ENCODE results near the gene CSHL1.
"Not testable (repeated sequence)": the region's sequence is repeated elsewhere in the genome, so short reads cannot be mapped to it uniquely, and the experiment has no call there.

CSHL1 gene

DNA sequence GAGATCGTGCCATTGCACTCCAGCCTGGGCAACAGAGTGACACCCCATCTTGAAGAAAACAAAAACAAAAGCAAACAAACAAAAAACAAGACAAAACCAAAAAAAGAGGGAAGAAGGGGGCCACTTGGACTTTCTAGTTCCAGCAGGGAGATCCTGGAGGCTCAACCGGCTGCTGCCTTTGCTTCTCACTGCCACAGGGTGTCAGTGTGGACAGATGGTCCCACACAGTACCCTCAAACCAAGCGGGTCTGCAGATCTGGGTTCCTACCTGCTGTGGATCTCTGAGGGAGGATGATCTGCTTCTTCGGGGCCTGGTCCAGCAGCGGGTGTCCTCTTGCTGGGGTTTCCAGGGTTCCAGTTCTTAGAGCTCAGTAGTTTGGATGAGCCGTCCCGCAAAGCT is 44.4 kb downstream of the CSHL1 start:
- not testable (repeated sequence) for H3K9me3 Mint-ChIP-seq; H3K27me3 Mint-ChIP-seq; H3K4me3 Mint-ChIP-seq; H3K27ac Mint-ChIP-seq (ENCODE audit: low read depth); H3K36me3 Mint-ChIP-seq (ENCODE audit: insufficient read depth); H3K4me1 Mint-ChIP-seq; DNase-seq (ENCODE audit: low spot score in 2 of 2)
- peak; percentile 28 for ATAC-seq (replicated peaks; ENCODE audit: extremely low read depth, poor library complexity, severe bottlenecking)

All from central memory CD8-positive, alpha-beta T cell (primary cell).